Uterus (tissue), 4 donors: ENCODE measurements around the gene CEP20. TPM values are rescaled to one million over a fixed set of nuclear protein-coding genes. Genes with fewer than 3 reads are reported as not detected.
A peak's percentile ranks its signal among the peaks of the same experiment; 100 is the strongest.

Source experiments
- DNase-seq, 2 donors: peaks; one replicate each; pipeline ENCODE4 v3.0.0-alpha.2; 2019 to 2020
- H3K27ac ChIP-seq, 2 donors: fragments of 200-600 bp; sonication (generic); 1 replicate in 1 of 2; 2 replicates in 1 of 2; pipeline ENCODE4 v1.5.1; 2016 to 2018
- H3K27me3 ChIP-seq, 2 donors: fragments of 200-600 bp; sonication (generic); one replicate each; pipeline ENCODE4 v1.5.1; 2018 to 2019; ENCODE audit warnings: control low read depth in 1 of 2
- H3K36me3 ChIP-seq, 2 donors: fragments of 200-600 bp; sonication (generic); one replicate each; pipeline ENCODE4 v1.5.1; 2019; ENCODE audit warnings: control low read depth in 1 of 2
- H3K4me1 ChIP-seq, 2 donors: fragments of 200-600 bp; sonication (generic); one replicate each; pipeline ENCODE4 v1.5.1; 2018 to 2019; ENCODE audit warnings: control low read depth in 1 of 2
- H3K4me3 ChIP-seq, 2 donors: fragments of 200-600 bp; sonication (generic); 1 replicate in 1 of 2; 2 replicates in 1 of 2; pipeline ENCODE4 v1.5.1; 2018 to 2019; ENCODE audit warnings: mild to moderate bottlenecking in 1 of 2
- H3K9me3 ChIP-seq, 2 donors: fragments of 200-600 bp; sonication (generic); one replicate each; pipeline ENCODE4 v1.5.1; 2019; ENCODE audit warnings: control low read depth in 1 of 2
- POLR2A ChIP-seq, 2 donors: fragments of 450-650 bp; IDR thresholded peaks; one replicate each; pipeline ENCODE4 v1.6.1; 2016; ENCODE audit warnings: antibody characterized with exemption in 2 of 2, mild to moderate bottlenecking in 1 of 2, moderate library complexity in 1 of 2
- intact Hi-C: fragments of 100-400 bp; cut with DNase I; formaldehyde crosslinking; loops from one replicate; pipeline ENCODE4 v1.15.1; 2023; ENCODE audit warnings: low total_unique reads
- total RNA-seq, 4 donors: library from RNA; depleted of rRNA in 3 of 4; stranded (reverse); fragments of >200 nt in 3 of 4; gene quantifications; one replicate each; pipeline versions ENCODE4 v1.1.0 to v1.2.4, GENCODE V29; 2014 to 2023
- TF ChIP-seq, protein P1 (sequence below), 4 experiments: fragments of 200-600 bp in 2 of 4; fragments of 450-650 bp in 2 of 4; sonication (generic) in 2 of 4; IDR thresholded peaks; one replicate each; pipeline ENCODE4 v1.5.1; 2016 to 2019; ENCODE audit warnings: antibody characterized with exemption in 4 of 4, mild to moderate bottlenecking in 2 of 4, moderate library complexity in 1 of 4
- donor health status: DM: yes; HTN: yes; CAD: no.

The CEP20 gene
- total RNA-seq, 4 donors from 2014 or later = 13.8 to 101 (median 47.9) TPM

DNA sequence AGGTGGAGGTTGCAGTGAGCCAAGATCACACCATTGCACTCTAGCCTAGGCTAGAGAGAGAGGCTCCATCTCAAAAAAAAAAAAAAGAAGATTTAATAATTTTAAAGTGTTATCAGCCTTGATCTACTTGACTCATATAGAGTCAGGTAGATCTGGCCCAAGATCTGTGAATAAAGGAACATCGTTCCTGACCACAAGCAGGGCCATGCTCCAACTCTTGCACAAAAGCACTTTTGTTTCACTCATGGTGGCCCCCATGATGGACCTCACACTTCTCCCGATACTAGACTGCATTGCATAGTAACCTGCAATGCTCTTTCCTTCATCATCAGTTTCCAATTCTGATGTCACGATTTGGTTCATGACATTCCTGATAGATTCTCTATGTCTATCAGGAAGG, 26.4 kb downstream of the CEP20 start:
- Histone ChIP-seq H3K27ac (no peak overlapping the region), H3K4me1 (no peaks in the 10 kb centered on the region), H3K27me3 (no peaks in the 10 kb centered on the region), H3K36me3 (no peaks in the 10 kb centered on the region), H3K4me3 (no peak overlapping the region), H3K9me3 (no peaks in the 10 kb centered on the region)
- intact Hi-C loops = no loop called here
- TF ChIP-seq POLR2A (IDR thresholded peaks at IDR 0.05) = no peak
- TF ChIP-seq, protein P1, sequence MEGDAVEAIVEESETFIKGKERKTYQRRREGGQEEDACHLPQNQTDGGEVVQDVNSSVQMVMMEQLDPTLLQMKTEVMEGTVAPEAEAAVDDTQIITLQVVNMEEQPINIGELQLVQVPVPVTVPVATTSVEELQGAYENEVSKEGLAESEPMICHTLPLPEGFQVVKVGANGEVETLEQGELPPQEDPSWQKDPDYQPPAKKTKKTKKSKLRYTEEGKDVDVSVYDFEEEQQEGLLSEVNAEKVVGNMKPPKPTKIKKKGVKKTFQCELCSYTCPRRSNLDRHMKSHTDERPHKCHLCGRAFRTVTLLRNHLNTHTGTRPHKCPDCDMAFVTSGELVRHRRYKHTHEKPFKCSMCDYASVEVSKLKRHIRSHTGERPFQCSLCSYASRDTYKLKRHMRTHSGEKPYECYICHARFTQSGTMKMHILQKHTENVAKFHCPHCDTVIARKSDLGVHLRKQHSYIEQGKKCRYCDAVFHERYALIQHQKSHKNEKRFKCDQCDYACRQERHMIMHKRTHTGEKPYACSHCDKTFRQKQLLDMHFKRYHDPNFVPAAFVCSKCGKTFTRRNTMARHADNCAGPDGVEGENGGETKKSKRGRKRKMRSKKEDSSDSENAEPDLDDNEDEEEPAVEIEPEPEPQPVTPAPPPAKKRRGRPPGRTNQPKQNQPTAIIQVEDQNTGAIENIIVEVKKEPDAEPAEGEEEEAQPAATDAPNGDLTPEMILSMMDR (IDR thresholded peaks at IDR 0.05) = no peak
- DNase-seq = no peak

DNA sequence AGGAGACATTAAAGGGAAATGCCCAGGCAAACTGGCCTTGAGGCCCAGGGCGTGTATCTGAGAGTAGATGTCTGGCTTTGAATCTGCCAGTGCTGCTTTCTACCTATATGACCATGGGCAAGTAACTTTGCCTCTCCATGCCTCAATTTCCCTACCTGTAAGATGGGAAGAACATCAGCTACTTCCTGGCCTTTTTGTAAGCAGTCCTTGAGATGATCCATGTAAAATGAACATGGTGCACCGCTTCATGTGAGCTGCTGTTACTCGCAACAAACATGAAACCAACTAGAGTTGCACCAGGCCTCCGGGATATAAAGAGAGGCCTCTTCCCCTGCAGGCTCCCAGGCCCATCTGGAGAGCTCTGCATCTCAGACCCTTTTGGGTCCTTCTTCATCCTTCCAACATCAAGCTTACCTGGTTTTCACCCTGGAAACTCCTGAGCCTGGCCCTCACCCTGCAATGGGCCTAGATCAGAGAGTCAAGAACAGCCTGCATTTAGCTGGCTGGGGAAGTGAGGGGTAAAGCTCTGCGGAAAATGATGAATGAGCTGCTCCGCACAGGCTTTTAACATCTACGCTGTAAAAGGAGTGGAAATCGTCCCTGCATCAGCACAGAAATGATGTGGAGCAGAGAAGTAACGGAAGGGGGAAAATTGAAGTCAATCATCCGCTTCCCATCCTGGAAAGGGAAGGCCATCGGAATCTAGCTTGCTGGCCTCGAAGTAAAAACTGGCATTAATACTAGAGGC, 29.3 kb downstream of the CEP20 start:
- Histone ChIP-seq H3K27me3 (no peaks in the 10 kb centered on the region), H3K27ac (peak overlapping the region; percentile 88 to 92), H3K4me3 (peak overlapping the region in 1 of 2 donors; percentile 47), H3K9me3 (no peaks in the 10 kb centered on the region), H3K4me1 (no peaks in the 10 kb centered on the region), H3K36me3 (no peaks in the 10 kb centered on the region)
- DNase-seq = peak in 1 of 2 donors; percentile 16
- intact Hi-C loops = no loop called here
- no peak for TF ChIP-seq POLR2A (IDR thresholded peaks at IDR 0.05)
- TF ChIP-seq, protein P1 (IDR thresholded peaks at IDR 0.05) = no peak

DNA sequence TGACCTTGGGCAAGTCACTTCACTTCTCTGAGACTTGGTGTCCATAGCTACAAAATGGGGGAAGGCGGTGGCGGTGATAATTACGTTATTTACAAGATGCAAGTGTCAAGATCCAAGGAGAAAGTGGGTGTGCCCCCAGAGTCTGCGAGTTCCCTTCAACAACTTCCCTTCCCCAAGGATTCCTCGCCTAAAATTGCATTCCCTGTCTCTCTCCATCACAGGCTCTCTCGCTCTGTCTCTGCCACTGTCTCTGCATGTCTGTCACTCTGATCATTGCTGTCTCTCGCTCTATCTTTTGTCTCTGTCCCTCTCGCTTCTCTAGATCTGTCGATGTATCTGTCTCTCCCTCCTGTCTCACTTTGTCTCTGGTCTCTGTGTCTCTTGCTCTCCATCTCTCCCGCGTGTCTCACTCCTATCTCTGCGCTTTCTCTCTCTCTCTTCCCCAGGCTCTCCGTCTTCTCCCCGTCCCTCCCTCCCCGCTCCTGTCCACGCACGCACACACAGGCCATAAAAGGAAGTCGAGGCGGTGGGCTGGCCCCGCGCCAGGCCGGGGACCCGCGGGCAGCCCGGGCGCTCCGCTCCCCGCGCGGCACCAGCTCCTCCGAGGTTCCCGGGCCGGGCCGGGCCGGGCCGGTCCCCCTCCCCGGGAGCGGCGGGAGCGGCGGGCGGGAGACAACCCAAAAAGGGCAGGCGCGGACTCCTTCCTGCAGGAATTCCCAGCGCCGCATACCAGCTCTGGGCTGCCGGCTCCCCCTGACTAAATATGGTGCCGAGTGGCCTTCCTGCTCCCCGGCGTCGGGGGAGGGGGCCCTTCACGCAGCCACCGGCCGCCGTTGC, 30.5 kb downstream of the CEP20 start:
- DNase-seq = peak; percentile 74 to 79
- Histone ChIP-seq H3K27ac (peak overlapping the region; percentile 88 to 92), H3K9me3 (no peaks in the 10 kb centered on the region), H3K36me3 (no peaks in the 10 kb centered on the region), H3K27me3 (no peaks in the 10 kb centered on the region), H3K4me3 (peak overlapping the region; percentile 47 to 56), H3K4me1 (no peaks in the 10 kb centered on the region)
- peak; percentile 19 to 47 for TF ChIP-seq POLR2A (IDR thresholded peaks at IDR 0.05)
- TF ChIP-seq, protein P1 (IDR thresholded peaks at IDR 0.05) = no peak
- intact Hi-C loops = no loop called here

DNA sequence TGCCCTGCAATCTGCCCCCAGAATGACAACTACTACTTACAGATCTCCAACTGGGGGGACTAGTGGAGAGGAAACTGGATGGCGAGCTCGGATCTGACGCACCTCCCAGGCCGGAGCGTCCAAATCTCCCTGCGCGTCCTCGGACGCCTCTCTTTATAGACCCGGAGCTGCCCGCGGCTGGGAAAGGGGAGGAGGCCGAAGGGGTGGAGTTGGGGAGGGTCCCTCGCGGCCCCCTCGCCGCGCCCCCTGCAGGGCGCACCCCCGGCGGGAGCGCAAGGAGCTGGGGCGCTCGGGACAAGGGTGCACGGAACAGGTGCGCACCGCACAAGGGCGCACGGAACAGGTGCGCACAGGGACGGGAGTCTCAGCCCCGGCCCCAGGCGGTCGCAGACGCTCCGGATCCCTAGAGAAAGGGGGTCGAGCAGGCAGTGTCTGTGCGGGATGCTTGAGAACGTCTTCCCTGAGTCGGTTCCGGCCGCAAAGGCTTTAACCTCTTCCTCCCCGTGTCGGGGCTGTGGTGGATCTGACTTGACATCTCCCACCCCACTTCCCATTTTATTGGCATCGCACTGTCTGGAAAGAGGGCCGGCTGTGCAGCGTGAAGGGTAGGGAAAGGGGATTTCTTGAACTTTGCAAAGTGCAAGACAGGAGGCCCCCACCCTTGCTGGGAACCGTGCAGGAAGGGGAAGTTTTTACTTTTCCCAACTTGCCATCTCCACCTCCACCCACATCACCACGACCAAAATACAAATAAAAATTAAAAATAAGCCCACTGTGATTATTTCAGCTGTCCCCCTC, 31.3 kb downstream of the CEP20 start, which contains the start of gene MYH11:
Gene MYH11 (minus strand): TSS at position 128 of the 798 bp plus-strand sequence. CDS start 18,776 bp downstream, outside the sequence.
- Histone ChIP-seq H3K36me3 (no peaks in the 10 kb centered on the region), H3K27ac (peak within 1 kb of the TSS; percentile 88 to 92), H3K9me3 (no peaks in the 10 kb centered on the region), H3K4me3 (peak within 1 kb of the TSS; percentile 47 to 56), H3K4me1 (no peaks in the 10 kb centered on the region), H3K27me3 (no peaks in the 10 kb centered on the region)
- TF ChIP-seq POLR2A (IDR thresholded peaks at IDR 0.05) = peak; percentile 44 to 81
- TF ChIP-seq, protein P1 (IDR thresholded peaks at IDR 0.05) = peak; percentile 29 to 48 (median 38)
- intact Hi-C loops = no loop called here
- peak; percentile 81 for DNase-seq
